Hematopoietic multipotent progenitor cell treated with erythropoietin and hydrocortisone succinate and interleukin-3 and kit ligand, for 17 days (in vitro differentiated cells): ENCODE measurements around the gene HOXB13.

ENCODE experiments used
- DNase-seq: peaks from one replicate; pipeline ENCODE4 v3.0.0-alpha.2; 2015; ENCODE audit warnings: low spot score

HOXB13 gene

DNA sequence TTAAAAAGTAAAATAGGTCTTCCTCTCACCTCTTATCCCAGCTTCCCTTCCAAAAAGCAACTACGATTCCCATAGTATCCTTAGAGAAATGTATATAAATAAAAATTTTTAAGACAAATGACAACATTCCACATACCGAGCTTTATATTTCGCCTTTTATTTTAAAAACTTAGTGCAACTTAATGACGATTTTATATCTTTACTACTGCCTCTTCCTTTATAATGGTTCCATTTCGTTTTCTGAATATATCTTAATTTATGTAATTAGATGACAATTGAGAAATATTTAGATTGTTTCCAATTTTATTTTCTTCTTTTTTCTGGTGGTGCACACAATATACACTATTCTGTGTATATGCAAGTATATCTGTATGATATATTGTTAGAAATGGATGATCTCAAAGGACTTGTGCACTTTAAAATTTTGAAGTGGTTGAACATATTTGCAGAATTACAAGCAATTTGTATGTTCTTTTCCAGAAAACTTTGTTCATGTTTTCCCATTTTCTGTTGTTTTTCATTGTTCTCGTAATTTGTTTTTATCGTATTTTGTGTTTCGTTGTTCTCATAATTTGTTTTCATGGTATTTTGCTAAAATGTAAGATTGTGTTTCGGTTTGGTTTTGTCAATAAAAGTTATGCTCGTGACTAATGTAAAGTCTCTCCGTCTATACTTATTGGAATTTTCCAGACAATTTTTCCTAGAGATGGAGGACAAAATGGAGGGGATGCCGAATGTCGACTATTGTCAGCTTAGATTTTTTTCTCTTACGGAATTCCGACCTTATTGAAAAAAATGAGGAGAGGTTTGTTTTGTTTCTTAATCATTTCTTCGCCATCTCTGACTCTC lies 20.4 kb upstream of the HOXB13 start:
- DNase-seq: no peak

DNA sequence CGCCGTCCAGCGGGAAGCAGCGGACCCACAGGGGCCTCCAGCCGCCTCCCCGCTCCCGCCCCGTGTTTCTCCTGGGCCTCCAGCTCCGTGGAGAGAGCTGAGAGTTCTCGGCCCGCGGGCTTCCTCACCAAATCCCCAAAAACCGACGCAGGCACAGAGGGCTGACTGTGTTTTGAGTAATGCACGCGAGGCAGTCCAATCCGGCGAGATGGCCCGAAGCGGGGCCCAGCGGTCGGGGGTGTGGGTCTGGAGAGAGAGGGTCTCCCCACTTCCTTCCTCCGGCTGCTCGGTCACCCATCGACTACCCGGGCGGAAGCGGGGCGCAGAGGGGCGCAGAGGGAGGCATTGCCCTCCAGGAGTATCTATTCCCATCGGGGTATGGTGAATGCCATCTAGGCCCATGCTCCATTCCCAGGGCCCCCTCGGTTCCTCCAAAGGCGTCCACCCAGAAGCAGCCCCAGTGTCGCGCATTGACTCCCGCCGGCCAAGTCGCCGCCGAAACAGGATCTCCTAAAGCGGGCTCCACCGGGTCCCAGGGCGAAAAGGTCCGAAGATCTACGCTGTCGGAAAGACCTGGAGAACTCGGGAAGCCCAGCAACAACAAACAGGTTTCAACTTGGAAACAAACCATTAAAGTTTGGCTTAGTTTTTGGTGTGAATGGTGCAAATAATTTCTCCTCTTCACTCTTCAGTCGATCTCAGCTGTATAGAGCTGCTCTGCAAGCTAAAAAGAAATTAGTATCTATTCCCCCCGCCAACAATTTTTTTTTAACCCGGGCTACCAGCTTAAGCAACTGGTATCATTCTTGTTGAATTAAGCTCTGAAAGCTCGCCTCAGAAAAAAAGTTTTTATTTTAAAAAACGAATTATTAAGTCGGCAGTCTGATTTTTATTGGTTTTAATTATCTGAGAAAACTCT lies 19.2 kb upstream of the HOXB13 start:
- DNase-seq: no peak

DNA sequence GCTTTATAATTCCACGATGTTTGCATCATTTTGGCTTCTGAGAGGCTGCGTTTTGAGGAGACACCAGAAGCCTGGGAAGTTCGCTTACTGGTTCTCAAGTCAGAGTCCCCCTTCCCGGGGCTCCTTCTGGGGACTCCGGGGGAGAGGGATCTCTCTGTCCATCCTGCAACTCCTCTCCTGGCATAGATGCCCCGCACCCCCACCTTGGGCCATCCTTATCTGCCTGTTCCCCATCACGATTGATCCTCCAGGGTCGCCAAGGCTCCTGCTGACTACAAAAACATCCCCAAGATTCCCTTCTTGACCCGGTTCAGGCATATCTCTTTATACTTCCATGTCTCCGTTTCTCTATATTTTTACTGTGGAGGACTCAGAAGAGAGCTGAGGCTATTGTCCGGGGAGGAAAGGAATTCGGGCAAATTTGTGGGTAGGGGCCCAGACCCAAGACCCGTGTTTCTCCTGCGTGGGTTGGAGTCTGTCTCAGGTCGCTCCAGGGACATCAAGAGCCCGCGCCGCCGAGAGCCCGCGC lies 18.4 kb upstream of the HOXB13 start:
- DNase-seq: no peak

DNA sequence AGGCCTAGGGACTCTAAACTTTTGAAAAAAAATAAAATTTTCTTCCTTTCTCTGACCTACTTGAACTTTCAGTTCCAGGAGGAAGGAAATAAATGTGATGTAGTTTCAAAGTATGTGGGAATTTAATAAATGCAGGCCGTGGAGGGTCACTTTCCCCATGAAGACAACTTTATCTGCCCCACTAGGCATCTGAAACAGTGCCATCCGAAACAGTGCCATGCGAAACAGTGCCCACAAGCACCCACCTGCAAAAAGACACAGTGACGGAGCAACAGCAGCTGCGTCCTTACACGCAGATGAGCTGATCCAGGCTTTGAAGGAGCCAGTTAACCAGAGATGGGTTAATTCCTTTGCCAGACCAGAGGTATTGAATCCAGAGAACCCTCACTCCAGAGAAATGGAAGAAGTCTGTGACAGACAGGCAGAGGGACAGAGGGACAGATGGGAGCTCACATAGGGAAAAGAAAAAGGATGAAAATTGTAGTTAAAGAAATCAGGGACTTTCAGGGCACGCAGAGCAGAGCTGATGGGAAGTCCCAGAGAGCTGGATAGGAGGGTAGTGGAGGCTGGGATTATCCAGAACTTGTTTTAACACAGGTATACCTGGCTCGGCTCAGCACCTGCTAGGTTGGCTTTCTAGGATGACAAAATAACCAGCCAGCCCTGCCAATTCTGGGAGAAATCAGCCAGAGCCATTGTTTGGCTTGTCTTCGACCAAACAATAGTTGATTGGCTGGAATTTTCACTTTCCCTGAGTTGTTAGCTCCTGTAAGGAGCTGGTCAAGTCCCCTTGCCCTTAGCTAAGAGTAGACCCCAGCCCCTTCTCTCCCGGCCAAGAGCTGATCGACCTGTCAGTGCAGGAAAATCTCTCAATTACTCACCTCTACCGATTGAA lies 17.1 kb upstream of the HOXB13 start:
- no peak for DNase-seq

DNA sequence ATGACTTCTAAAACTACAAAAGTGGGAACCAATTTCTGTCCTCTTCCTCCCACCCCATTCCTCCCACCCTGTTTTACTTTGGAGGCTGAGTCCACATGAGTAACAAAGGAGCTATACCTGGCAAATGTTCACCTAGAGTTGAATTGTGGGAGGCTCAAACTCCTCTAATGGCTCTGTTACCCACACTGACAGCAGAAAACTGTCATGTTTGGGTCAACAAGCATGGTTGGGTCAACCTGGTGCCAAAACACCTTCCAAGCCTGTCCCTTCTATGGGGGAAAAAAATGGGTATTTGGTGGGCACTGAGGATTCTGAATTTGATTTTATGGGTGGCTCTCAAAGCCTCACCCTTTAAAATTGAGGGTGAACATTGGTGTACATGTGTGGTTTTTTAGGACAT lies 12.0 kb upstream of the HOXB13 start:
- no peak for DNase-seq

DNA sequence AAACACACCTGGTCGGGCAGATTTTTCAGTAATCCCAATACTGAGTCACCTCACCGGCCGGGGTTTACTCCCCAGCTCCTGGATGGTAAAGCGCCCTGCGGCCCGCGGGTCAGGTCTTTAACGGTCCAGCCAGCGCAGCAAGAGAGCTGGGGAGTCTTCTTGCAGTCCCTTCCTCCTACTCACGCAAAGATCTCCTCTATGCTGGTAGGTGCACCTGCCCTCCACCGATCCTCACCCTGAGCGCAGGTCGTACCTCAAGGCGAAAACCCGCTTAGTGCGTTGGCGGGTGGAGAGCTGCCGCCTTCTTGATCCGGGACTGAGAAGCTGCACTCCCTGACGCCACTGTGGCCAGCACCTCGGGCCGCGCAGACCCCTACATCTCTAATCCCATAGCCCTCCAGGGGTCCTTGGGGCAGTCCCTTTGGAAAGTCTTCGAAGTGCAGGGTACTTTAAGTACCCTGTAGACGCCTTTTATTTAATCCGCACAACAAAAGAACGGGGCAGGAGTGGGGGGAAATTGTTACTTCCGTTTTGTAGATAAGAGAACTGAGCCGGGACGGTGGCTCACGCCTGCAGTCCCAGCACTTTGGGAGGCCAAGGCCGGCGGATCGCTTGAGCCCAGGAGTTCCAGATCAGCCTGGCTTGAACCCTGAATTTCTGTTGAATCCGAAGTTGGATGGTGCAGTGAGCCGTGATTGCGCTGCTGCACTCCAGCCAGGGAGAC lies 10.4 kb upstream of the HOXB13 start:
- no peak for DNase-seq

DNA sequence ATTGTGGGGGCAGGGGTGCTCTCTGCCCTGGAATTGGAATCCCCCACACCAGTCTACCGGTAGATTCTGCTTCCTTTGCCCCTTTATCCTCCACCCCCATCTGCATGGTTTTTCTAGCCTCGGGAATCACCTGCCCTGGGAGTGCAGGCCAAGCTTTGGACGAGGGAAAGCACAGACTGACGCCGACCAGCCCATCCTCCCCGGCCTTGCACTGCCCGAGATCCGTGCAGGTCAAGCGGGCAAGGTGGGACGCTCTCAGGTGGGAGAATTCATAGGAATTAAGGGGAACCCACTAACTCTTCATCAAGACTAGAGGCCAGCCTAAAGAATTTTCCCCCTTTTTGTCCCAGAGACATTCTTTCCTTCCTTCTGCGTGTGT lies 9.9 kb upstream of the HOXB13 start:
- no peak for DNase-seq

DNA sequence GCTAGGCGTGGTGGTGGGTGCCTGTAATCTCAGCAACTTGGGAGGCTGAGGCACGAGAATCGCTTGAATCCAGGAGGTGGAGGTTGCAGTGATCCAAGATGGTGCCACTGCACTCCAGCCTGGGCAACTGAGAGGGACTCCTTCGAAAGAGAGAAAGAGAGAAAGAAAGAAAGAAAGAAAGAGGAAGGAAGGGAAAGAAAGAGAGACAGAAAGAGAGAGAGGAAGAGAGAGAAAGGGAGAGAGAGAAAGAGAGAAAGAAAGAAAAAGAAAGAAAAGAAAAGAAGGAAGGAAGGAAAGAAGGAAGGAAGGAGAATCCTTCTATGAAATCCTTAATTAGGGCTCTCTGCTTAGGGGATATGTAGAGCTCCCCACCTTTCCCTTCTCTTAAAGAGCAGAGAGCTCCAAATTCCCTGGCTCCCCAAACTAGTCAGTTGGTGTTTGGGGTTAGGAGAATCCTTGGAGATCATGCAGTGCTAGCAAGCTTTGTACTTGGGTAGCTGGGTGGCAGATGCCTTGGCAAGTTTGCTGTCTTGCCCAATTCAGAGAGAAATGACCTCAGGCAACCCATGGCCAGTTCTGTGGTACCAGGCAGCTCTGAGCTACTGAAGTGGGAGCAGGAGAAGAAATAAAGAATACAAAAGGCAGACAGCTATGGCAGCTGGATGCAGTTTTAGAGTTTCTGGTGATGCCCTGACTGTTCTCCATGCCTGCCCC lies 8.9 kb upstream of the HOXB13 start:
- no peak for DNase-seq

DNA sequence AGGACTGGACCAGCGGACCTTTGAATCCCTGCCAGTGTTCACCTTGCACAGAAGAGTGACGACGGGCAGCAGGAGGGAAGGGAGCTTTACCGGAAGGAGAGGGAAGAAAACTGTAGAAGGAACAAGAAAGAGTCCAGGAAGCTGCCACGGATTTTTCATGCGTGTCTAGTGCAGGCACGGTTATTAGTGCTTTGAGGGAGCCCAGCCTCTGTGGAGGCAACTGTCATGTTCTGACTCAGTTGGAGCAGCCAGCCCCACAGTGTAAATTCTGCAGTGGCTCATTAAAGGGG lies 6.5 kb upstream of the HOXB13 start:
- DNase-seq: no peak

DNA sequence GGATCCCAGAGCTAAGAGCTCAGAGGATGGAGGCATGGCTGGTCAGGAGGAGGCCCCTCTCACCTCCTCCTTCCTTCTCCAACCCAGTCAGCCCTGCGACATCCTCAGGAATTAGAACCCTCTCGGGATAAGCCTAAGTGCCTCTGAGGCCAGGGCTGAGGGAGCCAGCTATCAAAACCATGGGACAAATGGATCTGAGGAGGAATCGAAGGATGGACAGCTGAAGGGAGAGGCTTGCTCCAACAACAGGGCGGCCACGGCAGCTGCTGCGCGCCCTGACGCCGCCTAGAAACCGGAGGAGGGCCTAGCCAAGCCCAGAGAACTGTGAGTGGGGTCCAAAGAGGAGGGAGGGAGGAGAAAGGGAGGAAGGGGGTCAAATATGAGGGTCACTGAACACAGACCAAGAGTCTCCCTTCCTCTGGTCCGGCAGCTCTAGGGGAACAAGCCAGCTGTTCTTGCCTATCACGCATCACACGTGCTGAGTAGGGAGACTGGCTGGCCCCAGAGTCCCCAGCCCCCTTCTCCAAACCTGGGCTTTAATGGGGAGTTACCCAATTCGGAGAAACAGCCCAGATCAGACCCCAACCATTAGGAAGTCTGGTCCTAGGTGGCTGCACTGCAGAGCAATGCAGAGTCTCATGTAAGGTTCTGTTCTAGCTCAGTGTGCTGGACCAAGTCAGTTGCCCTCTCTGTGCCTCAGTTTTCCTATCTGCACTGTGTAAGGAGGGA lies 5.9 kb upstream of the HOXB13 start:
- DNase-seq: no peak

DNA sequence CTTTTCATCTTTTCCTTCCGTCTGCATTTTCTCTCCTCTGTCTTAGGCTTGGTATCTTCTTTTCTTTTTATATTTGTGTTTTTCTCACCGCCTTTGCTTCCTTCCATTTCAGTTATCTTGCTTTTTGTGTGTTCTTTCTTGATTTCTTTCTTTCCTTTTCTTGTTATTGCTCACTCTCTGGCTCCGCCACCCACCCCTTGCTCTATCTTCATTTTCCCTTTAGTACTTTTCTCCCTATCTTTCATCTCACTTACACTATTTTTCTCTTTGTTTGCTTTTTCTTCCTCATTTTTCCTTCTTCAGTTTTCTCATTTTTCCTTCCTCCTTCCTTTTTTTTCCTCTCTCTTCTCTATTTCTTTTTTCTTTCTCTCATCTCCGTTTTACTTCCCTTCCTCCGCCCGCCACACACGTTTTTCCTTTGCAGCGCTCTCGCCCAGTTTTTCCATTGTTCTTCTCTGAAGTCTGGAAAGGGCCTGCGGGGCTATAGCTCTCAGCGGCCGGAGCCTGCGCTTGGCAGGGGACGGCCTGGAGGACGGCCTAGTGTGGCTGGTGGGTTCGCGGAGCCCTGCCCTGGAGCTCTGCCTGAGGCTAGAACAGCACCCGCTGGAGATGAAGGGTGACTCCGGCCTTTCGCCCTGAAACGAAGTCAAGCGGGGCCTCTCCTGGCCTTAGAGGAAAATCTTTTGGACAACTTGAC lies 5.2 kb upstream of the HOXB13 start:
- no peak for DNase-seq

DNA sequence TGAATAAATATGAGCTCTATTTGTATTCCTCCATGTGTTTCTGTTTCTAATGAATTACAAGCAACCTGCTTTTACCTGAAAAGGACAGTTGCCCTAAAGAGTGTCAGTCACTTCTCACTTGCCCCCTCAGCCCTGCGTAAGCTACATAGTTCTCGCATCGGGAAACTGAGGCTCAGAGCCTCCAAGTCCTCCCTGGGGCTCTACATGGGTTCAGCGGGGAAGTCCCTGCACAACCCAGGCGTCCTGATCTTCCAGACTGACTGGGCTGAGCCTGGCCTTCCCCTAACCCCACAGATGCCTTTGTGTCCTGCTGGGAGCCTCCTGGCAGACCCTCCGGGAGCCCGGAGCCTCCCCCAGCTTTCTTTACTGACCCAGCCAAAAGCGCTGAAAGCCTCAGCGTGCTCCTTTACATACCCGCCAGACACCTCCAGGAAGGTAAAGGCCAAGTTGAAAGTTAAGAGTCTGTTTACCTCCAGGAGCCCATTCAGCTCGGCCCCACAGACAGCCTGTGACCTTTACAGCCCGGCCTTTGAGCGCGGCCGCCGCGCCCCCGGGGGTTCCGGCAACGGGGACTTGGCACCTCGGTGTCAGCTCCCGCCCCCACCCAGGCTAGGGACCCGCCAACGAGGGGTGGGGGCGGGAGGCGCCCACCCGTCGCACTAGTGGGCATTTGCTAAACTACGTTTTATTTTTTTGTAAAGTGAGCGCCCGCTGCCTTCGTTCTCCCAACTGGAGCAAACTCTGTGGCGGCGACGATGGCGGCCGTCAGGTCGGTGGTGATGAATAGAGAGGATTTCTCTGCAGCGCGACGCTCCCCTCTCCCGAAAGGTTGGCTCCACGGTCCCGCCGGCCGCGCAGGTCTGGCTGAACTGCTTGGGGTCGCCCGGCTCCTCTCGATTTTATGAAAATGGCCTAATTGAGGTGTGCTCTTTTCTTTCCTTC lies 4.4 kb upstream of the HOXB13 start:
- DNase-seq: no peak

DNA sequence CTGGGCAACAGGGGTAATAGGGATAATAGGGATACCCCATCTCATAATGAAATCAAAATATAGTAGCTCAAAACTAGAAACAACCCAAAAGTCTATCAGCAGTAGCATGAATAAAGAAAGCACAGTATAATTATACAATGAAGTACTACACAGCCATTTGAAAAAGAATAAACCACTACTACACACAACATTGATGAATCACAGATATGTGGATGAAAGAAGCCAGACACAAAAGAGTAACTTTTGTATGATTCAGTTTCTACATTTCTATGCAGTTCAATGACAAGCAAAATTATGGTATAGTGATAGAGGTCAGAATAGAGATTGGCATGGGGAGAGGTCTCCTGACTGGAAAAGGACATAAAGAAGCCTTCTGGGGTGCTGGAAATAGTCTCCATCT lies 2.8 kb upstream of the HOXB13 start:
- DNase-seq: no peak

DNA sequence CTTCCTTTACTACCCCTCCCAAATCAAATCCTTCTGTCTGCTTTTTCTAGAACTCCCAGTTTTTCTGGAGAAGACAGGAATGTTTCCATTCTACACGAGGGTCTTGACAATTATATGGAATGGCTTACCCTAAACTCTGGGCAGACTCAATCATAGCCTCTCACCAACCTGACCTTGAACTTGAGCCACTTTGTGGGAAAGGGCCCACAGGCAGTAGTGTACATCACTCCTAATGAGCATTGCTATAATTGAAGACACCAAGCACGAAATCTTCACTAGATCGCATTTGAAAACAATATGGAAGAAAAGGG lies 1.6 kb upstream of the HOXB13 start:
- DNase-seq: no peak

DNA sequence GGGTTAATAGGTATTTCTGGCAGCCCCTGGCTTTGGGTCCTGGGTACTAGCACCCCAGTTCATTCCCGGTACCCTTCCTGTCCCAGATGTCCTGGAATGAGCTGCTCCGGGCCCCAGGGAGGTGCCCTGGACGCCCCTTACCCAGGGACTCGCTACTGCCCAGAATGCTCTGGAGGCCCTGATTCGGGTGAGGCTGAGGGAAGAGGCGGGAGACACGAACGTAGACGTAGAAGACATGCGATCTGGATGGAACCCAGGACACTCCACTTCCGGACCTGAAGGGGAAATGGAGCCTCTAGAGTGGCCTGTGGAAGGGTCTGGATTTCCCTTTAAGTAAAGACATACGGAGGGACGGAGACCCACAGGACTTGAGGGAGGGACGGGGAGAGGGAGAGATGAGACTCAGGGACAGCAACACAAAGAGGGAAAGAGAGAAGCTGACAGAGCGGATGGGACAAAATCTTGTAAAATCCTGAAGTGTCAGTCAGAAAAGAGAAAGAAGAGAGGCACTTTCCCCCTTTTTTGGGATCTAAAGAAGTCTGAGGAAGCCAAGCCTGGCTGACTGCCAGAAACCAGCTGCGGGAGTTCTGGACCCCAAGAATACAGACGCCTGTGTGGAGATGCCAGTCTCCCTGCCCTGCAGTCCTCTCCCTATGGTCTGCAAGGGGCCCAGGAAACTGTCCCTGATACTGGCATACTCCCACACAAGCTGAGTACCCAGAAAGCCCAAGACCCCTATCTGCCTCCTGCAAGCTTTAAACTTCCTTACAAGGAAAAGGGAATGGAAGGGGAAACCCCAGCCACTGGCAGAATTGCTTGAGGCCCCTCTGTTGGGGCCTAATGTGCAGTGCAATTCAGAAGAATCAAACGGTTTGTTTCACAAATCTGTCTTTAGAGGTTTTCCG lies 1.0 kb upstream of the HOXB13 start:
- no peak for DNase-seq

DNA sequence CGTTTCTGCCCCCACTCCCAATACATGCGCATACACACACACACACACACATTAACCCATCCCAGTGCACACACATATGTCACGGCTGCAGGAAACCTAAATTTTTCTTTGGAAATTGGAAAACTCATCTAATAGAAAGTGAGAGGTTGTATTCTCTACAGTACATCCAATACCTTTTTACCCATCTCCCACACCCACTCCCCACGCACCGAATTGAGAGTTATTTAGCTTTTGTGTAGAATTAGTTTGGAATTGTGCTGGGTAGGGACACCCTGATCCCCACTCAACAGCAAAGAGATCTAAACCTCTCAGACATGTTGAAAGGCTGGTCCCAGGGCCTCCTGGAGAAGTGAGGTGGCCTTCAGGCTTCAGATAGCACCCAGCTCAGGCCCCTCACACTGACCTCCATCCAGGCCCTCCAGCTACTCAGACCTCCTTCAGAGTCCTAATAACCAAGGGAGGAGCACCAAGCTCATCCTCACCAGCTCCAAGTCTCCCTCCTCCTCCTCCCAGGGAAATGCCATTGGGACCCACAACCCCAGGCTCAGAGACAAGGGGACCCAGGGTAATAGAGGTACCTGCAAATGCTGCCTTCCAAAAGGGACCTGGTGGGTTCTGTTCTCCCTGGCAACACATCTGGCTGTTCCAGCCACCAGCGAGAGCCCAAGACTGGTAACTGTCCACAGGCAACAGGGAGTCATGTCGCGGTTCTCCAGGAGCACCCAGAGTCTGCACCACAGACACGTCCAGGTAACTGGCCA lies 955 bp downstream of the HOXB13 start:
- DNase-seq: no peak

DNA sequence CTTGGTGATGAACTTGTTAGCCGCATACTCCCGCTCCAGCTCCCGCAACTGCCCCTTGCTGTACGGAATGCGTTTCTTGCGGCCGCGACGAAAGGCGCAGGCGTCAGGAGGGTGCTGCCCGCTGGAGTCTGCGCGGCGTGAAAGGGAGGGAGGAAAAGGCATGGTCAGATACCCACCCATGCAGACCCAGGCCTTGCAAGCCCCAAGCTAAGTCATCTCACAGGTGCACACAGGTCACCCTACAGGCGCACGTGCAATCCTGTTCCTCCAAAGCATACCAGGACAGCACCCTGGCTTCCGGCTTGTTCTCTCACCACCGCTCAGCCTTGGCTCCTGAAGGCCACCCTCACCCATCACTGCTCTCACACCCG lies 1.6 kb downstream of the HOXB13 start:
- no peak for DNase-seq
